Activated CD8-positive, alpha-beta memory T cell treated with anti-CD3 and anti-CD28 coated beads, Interleukin-2, amount 50 U/mL, for 1 hour (primary cell): Measurements from ENCODE around the gene MUCL1.
"Not testable (repeated sequence)": the region's sequence is repeated elsewhere in the genome, so short reads cannot be mapped to it uniquely, and the experiment has no call there.

Experiments
- DNase-seq: peaks from one replicate; pipeline ENCODE4 v3.0.0-alpha.2; 2020; ENCODE audit errors: extremely low read depth

MUCL1 gene

GRCh38 chr12:54853933-54854538, at the start of gene MUCL1:
MUCL1 (plus strand) TSS chr12:54854516; CDS start chr12:54854583, 67 bp downstream.
- peak; percentile 25 for DNase-seq

- no peak for DNase-seq
Measured at GRCh38 chr12:54821676-54822075, 32.6 kb upstream of the MUCL1 start.

GRCh38 chr12:54824402-54824801, 29.9 kb upstream of the MUCL1 start:
- DNase-seq, result no peak

GRCh38 chr12:54829511-54829910, 24.8 kb upstream of the MUCL1 start:
- DNase-seq, result no peak

- no peak for DNase-seq
Measured at GRCh38 chr12:54830199-54830598, 24.1 kb upstream of the MUCL1 start.

GRCh38 chr12:54831631-54832030, 22.7 kb upstream of the MUCL1 start:
- no peak for DNase-seq

GRCh38 chr12:54840244-54840865, 14.0 kb upstream of the MUCL1 start:
- no peak for DNase-seq

- DNase-seq, result no peak
Measured at GRCh38 chr12:54857406-54857805, 3.1 kb downstream of the MUCL1 start.

GRCh38 chr12:54858562-54858961, 4.2 kb downstream of the MUCL1 start:
- DNase-seq, result no peak

GRCh38 chr12:54859502-54859901, 5.2 kb downstream of the MUCL1 start:
- DNase-seq, result no peak

GRCh38 chr12:54861927-54862326, 7.6 kb downstream of the MUCL1 start:
- no peak for DNase-seq

- DNase-seq, result no peak
Measured at GRCh38 chr12:54863948-54864618, 9.8 kb downstream of the MUCL1 start.

- DNase-seq, result no peak
Measured at GRCh38 chr12:54865683-54866324, 11.5 kb downstream of the MUCL1 start.

GRCh38 chr12:54868690-54869089, 14.4 kb downstream of the MUCL1 start:
- DNase-seq, result no peak

GRCh38 chr12:54870048-54870447, 15.7 kb downstream of the MUCL1 start:
- no peak for DNase-seq

GRCh38 chr12:54870617-54871016, 16.3 kb downstream of the MUCL1 start:
- no peak for DNase-seq

GRCh38 chr12:54879150-54879549, 24.8 kb downstream of the MUCL1 start:
- DNase-seq, result no peak

- DNase-seq, result no peak
Measured at GRCh38 chr12:54879579-54879978, 25.3 kb downstream of the MUCL1 start.

GRCh38 chr12:54882079-54882478, 27.8 kb downstream of the MUCL1 start:
- DNase-seq, result no peak

- DNase-seq, result not testable (repeated sequence)
Measured at GRCh38 chr12:54882597-54882996, 28.3 kb downstream of the MUCL1 start.

- not testable (repeated sequence) for DNase-seq
Measured at GRCh38 chr12:54888428-54888827, 34.1 kb downstream of the MUCL1 start.

- DNase-seq, result no peak
Measured at GRCh38 chr12:54890339-54890738, 36.0 kb downstream of the MUCL1 start.
